Adrenal gland (tissue), 12 donors: ENCODE results near the gene FCAR. TPM values are rescaled to one million over a fixed set of nuclear protein-coding genes. Genes with fewer than 3 reads are reported as not detected.
"Not testable (repeated sequence)": the region's sequence is repeated elsewhere in the genome, so short reads cannot be mapped to it uniquely, and the experiment has no call there.

Experiments
- DNase-seq, 7 donors: peaks; one replicate each; pipeline ENCODE4 v3.0.0-alpha.2; 2019 to 2020
- H3K27ac ChIP-seq, 5 donors: fragments of 200-600 bp; sonication (generic) in 4 of 5; 1 replicate in 3 of 5; 2 replicates in 2 of 5; pipeline versions ENCODE4 v1.5.1 to v1.8.0; 2016 to 2020; ENCODE audit warnings: mild to moderate bottlenecking in 1 of 5
- H3K27me3 ChIP-seq: fragments of 200-600 bp; 2 replicates; pipeline ENCODE4 v1.8.0; 2021
- H3K36me3 ChIP-seq, 2 donors: fragments of 200-600 bp; replicated peaks in 1 of 2; 1 replicate in 1 of 2; 2 replicates in 1 of 2; pipeline versions ENCODE4 v1.5.1 to v1.8.0; 2018 to 2022
- H3K4me1 ChIP-seq, 2 donors: fragments of 200-600 bp; replicated peaks in 1 of 2; 1 replicate in 1 of 2; 2 replicates in 1 of 2; pipeline versions ENCODE4 v1.5.1 to v1.8.0; 2018 to 2021
- H3K4me3 ChIP-seq, 4 donors: fragments of 200-600 bp; sonication (generic) in 3 of 4; one replicate each; pipeline ENCODE4 v1.5.1; 2016 to 2018
- H3K9me3 ChIP-seq, 3 donors: fragments of 200-600 bp; sonication (generic) in 1 of 3; replicated peaks in 1 of 3; 1 replicate in 2 of 3; 2 replicates in 1 of 3; pipeline versions ENCODE4 v1.5.1 to v1.8.0; 2016 to 2021
- POLR2A ChIP-seq, 2 donors: fragments of 450-650 bp; IDR thresholded peaks; one replicate each; pipeline ENCODE4 v1.6.1; 2017; ENCODE audit warnings: antibody characterized with exemption in 2 of 2, mild to moderate bottlenecking in 2 of 2, moderate library complexity in 1 of 2
- WGBS, 4 donors: extraction: QIAGEN DNeasy Blood & Tissue Kit in 2 of 4; methylation state at CpG; one replicate each; pipeline versions ENCODE4 v1.1.5 to v1.1.7; 2013 to 2017; 5-methylcytosine and 5-hydroxymethylcytosine counted together
- intact Hi-C, 2 donors: fragments of 100-400 bp; cut with DNase I; formaldehyde crosslinking; loops; one replicate each; pipeline versions ENCODE4 v1.14.1 to v1.15.0; 2022 to 2023
- polyA plus RNA-seq, 3 donors: library from polyadenylated mRNA; stranded (reverse); fragments of 200-250 nt in 2 of 3; fragments of 350-450 nt in 1 of 3; fragmentation: Illumina TruSeq in 1 of 3; extraction: RNeasy Lipid Tissue Mini Kit (QIAGEN cat#74804) in 1 of 3; gene quantifications; one replicate each; pipeline ENCODE4 v1.2.3, GENCODE V29; 2013 to 2014
- total RNA-seq, 9 donors: library from RNA; depleted of rRNA in 4 of 9; stranded (reverse); fragments of >200 nt in 4 of 9; fragments of 120-200 nt in 1 of 9; fragmentation: NEBNext Ultra II Directional in 1 of 9; extraction: Animal tissue kit (Norgen Biotek cat#: 25700) in 1 of 9; gene quantifications; one replicate each; pipeline versions ENCODE4 v1.1.0 to v1.2.4, GENCODE V29; 2013 to 2023
- TF ChIP-seq, protein P1 (sequence below), 6 experiments: fragments of 450-650 bp in 4 of 6; fragments of 200-600 bp in 2 of 6; sonication (generic) in 1 of 6; IDR thresholded peaks; 1 replicate in 5 of 6; 2 replicates in 1 of 6; pipeline versions ENCODE4 v1.5.1 to v1.8.0; 2016 to 2021; ENCODE audit warnings: antibody characterized with exemption in 6 of 6, mild to moderate bottlenecking in 2 of 6, moderate library complexity in 1 of 6
- donor health status: healthy with polysubstance abuse.
- donor health status: Bipolar disorder and iron deficiency.
- donor health status: DM: yes; HTN: yes; CAD: no.
- donor health status: DM: no; HTN: no; CAD: no.
- donor health status: DM: no; HTN: no; CAD: no.
- donor health status: DM: yes; HTN: yes; CAD: no.

FCAR gene
- total and polyA plus RNA-seq, 12 donors = 0.13 to 3.3 (median 0.39) TPM; not detected in 4

DNA sequence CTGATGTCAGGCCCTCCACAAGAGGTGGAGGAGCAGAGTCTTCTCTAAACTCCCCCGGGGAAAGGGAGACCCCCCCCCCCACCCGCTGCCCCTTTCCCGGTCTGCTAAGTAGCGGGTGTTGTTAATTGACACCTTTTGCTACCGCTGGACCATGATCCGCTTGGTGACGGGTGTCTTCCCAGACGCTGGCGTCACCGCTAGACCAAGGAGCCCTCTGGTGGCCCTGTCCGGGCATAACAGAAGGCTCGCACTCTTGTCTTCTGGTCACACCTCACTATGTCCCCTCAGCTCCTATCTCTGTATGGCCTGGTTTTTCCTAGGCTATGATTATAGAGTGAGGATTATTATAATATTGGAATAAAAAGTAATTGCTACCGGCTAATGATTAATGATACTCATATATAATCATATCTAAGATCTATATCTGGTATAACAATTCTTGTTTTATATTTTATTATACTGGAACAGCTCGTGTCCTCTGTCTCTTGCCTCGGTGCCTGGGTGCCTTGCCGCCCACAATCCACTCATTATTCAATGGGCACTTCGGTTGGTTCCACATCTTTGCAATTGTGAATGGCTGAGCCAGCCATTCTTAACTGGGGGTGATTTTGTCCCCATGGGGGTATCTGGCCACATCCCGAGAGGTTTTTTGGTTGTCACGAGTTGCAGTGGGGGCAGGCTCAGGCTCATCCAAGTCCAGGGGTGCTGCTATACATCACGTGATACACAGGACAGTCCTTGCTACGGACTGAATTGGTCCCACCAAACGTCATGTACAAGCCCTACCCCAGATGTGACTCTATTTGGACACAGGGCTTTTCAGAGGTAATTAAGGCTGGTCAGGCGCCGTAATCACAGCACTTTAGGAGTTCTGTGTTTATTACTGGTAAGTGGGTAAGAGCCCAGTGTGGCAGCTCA is 45.9 kb downstream of the FCAR start:
- whole genome bisulfite sequencing, 4 donors = 31 to 47% (median 35%) methylated on average over 12 to 23 of the region's 24 CpGs
- intact Hi-C loops = not testable (repeated sequence)

DNA sequence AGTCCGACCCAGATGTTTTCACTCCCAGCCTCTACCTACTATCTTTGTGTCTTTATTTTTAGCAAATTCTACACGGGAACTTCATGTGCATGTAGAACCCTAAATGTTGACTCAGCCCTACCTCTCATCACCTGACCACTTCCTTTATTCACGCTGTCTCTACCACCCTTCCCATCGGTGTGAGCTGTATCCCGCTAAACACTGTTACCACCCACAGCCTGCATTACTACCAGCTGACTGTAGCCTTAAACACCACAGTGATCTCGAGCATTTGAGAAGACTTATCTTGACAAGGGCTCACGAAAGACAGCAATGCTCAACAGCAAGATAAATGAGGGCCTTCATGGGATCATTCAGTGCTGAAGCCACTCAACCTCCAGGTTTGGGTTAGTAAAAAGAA is 47.0 kb downstream of the FCAR start:
- Histone ChIP-seq H3K27ac (no peak overlapping the region), H3K4me1 (no peaks in the 10 kb centered on the region), H3K4me3 (no peak overlapping the region), H3K9me3 (no peaks in the 10 kb centered on the region), H3K36me3 (no peaks in the 10 kb centered on the region), H3K27me3 (peaks cover 11% of the 10 kb centered on the region)
- no peak for TF ChIP-seq POLR2A (IDR thresholded peaks at IDR 0.05)
- TF ChIP-seq, protein P1, sequence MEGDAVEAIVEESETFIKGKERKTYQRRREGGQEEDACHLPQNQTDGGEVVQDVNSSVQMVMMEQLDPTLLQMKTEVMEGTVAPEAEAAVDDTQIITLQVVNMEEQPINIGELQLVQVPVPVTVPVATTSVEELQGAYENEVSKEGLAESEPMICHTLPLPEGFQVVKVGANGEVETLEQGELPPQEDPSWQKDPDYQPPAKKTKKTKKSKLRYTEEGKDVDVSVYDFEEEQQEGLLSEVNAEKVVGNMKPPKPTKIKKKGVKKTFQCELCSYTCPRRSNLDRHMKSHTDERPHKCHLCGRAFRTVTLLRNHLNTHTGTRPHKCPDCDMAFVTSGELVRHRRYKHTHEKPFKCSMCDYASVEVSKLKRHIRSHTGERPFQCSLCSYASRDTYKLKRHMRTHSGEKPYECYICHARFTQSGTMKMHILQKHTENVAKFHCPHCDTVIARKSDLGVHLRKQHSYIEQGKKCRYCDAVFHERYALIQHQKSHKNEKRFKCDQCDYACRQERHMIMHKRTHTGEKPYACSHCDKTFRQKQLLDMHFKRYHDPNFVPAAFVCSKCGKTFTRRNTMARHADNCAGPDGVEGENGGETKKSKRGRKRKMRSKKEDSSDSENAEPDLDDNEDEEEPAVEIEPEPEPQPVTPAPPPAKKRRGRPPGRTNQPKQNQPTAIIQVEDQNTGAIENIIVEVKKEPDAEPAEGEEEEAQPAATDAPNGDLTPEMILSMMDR (IDR thresholded peaks at IDR 0.05) = no peak
- intact Hi-C loops = no loop called here
- 59 to 64% (median 60%) methylated on average over 7 of the region's 7 CpGs for WGBS, 4 donors
- no peak for DNase-seq

More for the DNA sequence above, 45.9 kb downstream of the FCAR start:
- H3K4me1 ChIP-seq, H3K36me3 ChIP-seq, H3K27ac ChIP-seq, H3K9me3 ChIP-seq, H3K4me3 ChIP-seq: not testable (repeated sequence)
- DNase-seq = peak in 3 of 7 donors; percentile 6 to 18 (median 11)
- peaks cover 11% of the 10 kb centered on the region for H3K27me3 ChIP-seq
- TF ChIP-seq, protein P1 (IDR thresholded peaks at IDR 0.05) = peak; percentile 15 to 61 (median 42)

DNA sequence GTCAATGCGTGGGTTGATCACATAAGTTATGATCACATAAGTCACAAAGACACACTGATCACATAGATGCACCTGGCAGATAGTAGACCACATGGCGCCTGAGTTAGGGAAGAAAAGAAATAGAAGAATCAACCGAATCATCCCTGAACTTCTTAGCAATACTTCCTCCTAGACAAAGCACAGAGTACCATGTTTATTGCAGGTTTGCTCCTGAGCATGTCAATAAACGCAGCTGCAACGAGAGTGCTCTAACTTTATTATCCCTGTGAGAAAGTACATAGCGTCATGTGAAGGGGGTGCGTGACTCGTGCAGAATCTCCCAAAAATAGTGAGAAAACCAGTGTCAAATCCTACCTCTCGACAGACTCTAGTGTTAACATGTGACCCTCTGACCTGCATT is 49.2 kb downstream of the FCAR start:
- H3K27me3 ChIP-seq = peaks cover 11% of the 10 kb centered on the region
- H3K36me3 ChIP-seq = no peaks in the 10 kb centered on the region
- no peak overlapping the region for H3K4me3 ChIP-seq
- H3K9me3 ChIP-seq = no peaks in the 10 kb centered on the region
- intact Hi-C loops = no loop called here
- no peaks in the 10 kb centered on the region for H3K4me1 ChIP-seq
- 55 to 69% (median 62%) methylated on average over 9 of the region's 9 CpGs for WGBS, 4 donors
- DNase-seq = no peak
- H3K27ac ChIP-seq = no peak overlapping the region
- TF ChIP-seq, protein P1 (IDR thresholded peaks at IDR 0.05) = no peak
- TF ChIP-seq POLR2A (IDR thresholded peaks at IDR 0.05) = no peak

DNA sequence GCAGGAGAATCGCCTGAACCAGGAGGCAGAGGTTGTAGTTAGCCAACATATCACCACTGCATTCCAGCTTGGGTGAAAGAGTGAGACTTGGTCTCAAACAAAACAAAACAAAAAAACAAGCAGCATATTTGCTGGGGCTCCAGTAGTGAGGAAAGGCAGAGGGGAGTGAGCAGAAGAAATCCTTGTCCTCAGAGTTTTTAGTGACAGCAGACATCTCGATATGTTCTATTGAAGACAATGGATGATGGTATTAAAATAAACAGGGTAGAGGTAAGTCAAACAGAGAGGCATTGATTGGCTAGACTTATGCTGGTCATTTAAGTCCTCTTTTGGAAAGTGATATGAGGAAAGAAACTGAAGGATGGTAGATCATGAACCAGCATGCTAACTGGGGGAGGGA is 54.3 kb downstream of the FCAR start:
- peaks cover 6% of the 10 kb centered on the region for H3K27me3 ChIP-seq
- WGBS, 4 donors = 79 to 91% (median 88%) methylated on average over 2 of the region's 2 CpGs
- DNase-seq = no peak
- H3K4me3 ChIP-seq = no peak overlapping the region
- no peaks in the 10 kb centered on the region for H3K36me3 ChIP-seq
- no peaks in the 10 kb centered on the region for H3K9me3 ChIP-seq
- H3K4me1 ChIP-seq = no peaks in the 10 kb centered on the region
- H3K27ac ChIP-seq = no peak overlapping the region
- no peak for TF ChIP-seq POLR2A (IDR thresholded peaks at IDR 0.05)
- TF ChIP-seq, protein P1 (IDR thresholded peaks at IDR 0.05) = no peak
- intact Hi-C loops = no loop called here
